ENCODE data around the gene EMID1. TPM values are rescaled to one million over a fixed set of nuclear protein-coding genes. Genes with fewer than 3 reads are reported as not detected.

Gene EMID1
- total and polyA plus RNA-seq, 3 donors from 2014 or later = 6.2 to 7.5 (median 7.0) TPM

DNA sequence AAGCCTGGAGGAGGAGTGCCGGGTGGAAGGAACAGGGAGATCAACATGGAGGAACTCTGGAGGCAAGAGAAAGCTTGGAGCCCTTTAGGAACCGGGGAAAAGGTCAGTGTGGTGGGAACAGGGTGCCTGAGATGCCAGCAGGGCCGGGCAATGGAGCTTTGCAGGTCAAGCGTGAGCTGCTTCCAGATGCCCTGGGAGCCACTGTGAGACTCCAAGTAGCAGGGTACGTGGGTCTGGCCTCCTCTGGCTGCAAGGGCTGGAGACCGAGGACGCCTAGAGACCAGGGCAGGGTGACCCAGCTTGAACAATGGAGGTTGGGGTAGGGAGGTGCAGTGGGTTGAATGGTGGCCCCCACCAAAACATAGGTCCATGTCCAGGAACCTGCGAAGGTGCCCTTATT, 15.6 kb upstream of the EMID1 start:
- Histone ChIP-seq H3K9me3 (no peaks in the 10 kb centered on the region), H3K27ac (no peak overlapping the region), H3K4me3 (no peak overlapping the region), H3K4me1 (no peaks in the 10 kb centered on the region), H3K36me3 (ENCODE audit: low read depth, missing control alignments) (no peaks in the 10 kb centered on the region), H3K27me3 (no peaks in the 10 kb centered on the region)
- intact Hi-C loops (cut with DNase I; ENCODE audit: low total_unique reads) = no loop called here
- no peak for TF ChIP-seq POLR2A (IDR thresholded peaks at IDR 0.05)
- TF ChIP-seq, protein P1, sequence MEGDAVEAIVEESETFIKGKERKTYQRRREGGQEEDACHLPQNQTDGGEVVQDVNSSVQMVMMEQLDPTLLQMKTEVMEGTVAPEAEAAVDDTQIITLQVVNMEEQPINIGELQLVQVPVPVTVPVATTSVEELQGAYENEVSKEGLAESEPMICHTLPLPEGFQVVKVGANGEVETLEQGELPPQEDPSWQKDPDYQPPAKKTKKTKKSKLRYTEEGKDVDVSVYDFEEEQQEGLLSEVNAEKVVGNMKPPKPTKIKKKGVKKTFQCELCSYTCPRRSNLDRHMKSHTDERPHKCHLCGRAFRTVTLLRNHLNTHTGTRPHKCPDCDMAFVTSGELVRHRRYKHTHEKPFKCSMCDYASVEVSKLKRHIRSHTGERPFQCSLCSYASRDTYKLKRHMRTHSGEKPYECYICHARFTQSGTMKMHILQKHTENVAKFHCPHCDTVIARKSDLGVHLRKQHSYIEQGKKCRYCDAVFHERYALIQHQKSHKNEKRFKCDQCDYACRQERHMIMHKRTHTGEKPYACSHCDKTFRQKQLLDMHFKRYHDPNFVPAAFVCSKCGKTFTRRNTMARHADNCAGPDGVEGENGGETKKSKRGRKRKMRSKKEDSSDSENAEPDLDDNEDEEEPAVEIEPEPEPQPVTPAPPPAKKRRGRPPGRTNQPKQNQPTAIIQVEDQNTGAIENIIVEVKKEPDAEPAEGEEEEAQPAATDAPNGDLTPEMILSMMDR (IDR thresholded peaks at IDR 0.05) = no peak
- DNase-seq = no peak
- 86 to 93% methylated on average over 8 of the region's 8 CpGs for WGBS, 2 donors

DNA sequence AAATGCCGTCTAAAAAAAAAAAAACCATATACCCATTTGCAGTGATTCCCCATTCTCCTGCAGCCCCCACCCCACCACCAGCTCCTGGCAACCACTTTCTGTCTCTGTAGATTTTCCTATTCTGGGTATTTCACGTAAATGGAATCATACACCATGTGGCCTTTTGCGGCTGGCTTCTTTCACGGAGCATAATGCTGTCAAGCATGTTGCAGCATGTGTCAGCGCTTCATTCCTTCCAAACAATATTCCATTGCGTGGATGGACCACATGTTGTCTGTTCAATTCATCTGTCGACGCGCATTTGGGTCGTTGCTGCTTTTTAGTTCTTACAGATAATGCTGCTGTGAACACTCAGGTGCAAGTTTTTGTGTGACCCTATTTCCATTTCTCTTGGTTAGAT, 14.8 kb upstream of the EMID1 start:
- 92 to 94% methylated on average over 10 of the region's 10 CpGs for WGBS, 2 donors
- TF ChIP-seq POLR2A (IDR thresholded peaks at IDR 0.05) = no peak
- TF ChIP-seq, protein P1 (IDR thresholded peaks at IDR 0.05) = no peak
- no peak for DNase-seq

DNA sequence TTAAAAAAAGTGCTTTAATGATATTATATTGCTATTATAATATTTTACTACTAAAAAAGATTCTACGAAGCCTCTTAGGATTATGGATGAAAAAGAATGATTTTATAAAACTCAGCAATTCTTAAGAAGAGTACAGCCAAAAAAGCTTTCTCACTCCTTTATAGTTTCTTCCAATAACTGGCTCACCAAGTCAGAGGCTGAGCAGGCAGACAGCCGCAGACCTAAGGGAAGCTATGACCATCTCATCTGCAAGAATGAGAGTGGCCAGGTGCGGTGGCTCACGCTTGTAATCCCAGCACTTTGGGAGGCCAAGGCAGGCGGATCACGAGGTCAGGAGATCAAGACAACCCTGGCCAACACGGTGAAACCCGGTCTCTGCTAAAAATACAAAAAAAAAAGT, 12.7 kb upstream of the EMID1 start:
- DNase-seq = no peak
- no peak for TF ChIP-seq POLR2A (IDR thresholded peaks at IDR 0.05)
- TF ChIP-seq, protein P1 (IDR thresholded peaks at IDR 0.05) = no peak
- Histone ChIP-seq H3K36me3 (ENCODE audit: low read depth, missing control alignments) (no peaks in the 10 kb centered on the region), H3K4me3 (no peak overlapping the region), H3K9me3 (no peaks in the 10 kb centered on the region), H3K4me1 (no peaks in the 10 kb centered on the region), H3K27me3 (no peaks in the 10 kb centered on the region), H3K27ac (no peak overlapping the region)
- intact Hi-C loops (cut with DNase I; ENCODE audit: low total_unique reads) = no loop called here
- 44 to 68% methylated on average over 8 of the region's 8 CpGs for WGBS, 2 donors

More for the DNA sequence above, 14.8 kb upstream of the EMID1 start:
- no peaks in the 10 kb centered on the region for H3K27me3 ChIP-seq
- intact Hi-C loops (cut with DNase I; ENCODE audit: low total_unique reads) = no loop called here
- H3K4me3 ChIP-seq = no peak overlapping the region
- no peaks in the 10 kb centered on the region for H3K4me1 ChIP-seq
- no peak overlapping the region for H3K27ac ChIP-seq
- H3K36me3 ChIP-seq (ENCODE audit: low read depth, missing control alignments) = no peaks in the 10 kb centered on the region
- no peaks in the 10 kb centered on the region for H3K9me3 ChIP-seq

DNA sequence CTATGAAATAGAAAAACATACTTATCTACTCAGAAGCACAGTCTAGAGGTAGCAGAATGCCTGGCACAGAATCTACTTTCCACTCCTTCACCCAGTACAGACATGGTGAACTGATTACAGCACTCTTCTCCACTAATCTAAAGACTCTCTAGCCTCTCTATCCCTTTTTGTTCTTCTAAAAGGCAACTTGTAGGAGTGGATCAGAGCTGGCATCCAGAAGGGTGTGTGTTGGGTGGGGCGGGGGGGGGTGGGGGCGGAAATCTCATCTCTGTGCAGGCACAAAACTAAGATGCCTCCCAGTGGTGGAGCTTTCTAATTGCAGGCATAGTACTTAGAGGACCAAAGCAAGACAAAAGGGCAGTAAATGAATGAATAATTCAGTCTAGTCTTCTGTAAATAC, 11.5 kb upstream of the EMID1 start:
- no peaks in the 10 kb centered on the region for H3K36me3 ChIP-seq (ENCODE audit: low read depth, missing control alignments)
- WGBS, 2 donors = 81 to 92% methylated on average over 2 of the region's 2 CpGs
- no peaks in the 10 kb centered on the region for H3K27me3 ChIP-seq
- intact Hi-C loops (cut with DNase I; ENCODE audit: low total_unique reads) = no loop called here
- TF ChIP-seq POLR2A (IDR thresholded peaks at IDR 0.05) = no peak
- TF ChIP-seq, protein P1 (IDR thresholded peaks at IDR 0.05) = no peak
- no peak overlapping the region for H3K27ac ChIP-seq
- no peak for DNase-seq
- no peaks in the 10 kb centered on the region for H3K9me3 ChIP-seq
- no peaks in the 10 kb centered on the region for H3K4me1 ChIP-seq
- no peak overlapping the region for H3K4me3 ChIP-seq

DNA sequence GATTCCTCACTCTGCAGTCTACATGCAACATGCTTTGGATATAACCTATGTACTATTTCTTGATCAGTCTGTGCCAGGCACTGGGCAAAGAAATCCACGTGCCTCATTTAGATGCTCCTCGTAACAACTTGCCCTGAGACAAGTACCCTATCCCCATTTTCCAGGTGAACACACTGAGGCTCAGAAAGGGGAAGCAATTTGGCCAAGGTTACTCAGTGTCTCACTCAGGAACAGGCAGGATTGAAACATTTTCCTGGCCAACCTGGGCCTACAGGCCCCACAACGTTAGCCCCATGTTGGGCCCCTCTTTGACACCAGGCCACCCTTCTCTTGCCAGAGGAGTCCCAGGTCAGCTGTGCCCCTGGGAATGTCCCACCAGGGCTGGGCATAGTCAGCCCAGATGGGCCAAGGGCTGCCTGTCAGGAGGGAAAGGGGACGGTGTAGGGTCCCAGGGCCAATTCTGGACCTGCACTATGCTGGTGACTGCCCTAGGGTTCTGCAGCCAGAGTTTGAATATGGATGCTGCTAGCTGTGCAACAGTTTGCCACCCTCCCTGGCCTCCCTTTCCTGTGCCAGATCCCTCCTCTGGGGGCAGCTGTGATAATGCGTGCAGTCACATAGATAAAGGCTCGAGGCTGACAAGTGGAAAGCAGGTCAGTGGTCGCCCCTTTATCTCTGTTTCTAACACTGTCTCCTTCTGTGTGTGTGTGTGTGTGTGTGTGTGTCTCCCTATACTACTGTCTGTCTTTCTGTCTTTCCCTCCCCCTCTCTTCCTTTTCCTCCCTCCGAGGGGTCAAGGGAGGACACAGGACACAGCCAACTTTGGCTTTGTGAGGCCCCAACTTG, 10.4 kb upstream of the EMID1 start:
- Histone ChIP-seq H3K27ac (no peak overlapping the region), H3K27me3 (no peaks in the 10 kb centered on the region), H3K4me1 (no peaks in the 10 kb centered on the region), H3K4me3 (no peak overlapping the region), H3K36me3 (ENCODE audit: low read depth, missing control alignments) (no peaks in the 10 kb centered on the region), H3K9me3 (no peaks in the 10 kb centered on the region)
- no peak for DNase-seq
- WGBS, 2 donors = 61 to 81% methylated on average over 7 to 8 of the region's 8 CpGs
- intact Hi-C loops (cut with DNase I; ENCODE audit: low total_unique reads) = no loop called here
- no peak for TF ChIP-seq POLR2A (IDR thresholded peaks at IDR 0.05)
- TF ChIP-seq, protein P1 (IDR thresholded peaks at IDR 0.05) = no peak

All from testis (tissue), 3 donors.